Activated CD4-positive, CD25-positive, alpha-beta regulatory T cell treated with anti-CD3 and anti-CD28 coated beads, Interleukin-2, amount 50 U/mL, for 72 hours (primary cell): ENCODE measurements around the gene RIPOR3.
"Not testable (repeated sequence)": the region's sequence is repeated elsewhere in the genome, so short reads cannot be mapped to it uniquely, and the experiment has no call there.

Source experiments
- DNase-seq: peaks from one replicate; pipeline ENCODE4 v3.0.0; 2021

The RIPOR3 gene

DNA sequence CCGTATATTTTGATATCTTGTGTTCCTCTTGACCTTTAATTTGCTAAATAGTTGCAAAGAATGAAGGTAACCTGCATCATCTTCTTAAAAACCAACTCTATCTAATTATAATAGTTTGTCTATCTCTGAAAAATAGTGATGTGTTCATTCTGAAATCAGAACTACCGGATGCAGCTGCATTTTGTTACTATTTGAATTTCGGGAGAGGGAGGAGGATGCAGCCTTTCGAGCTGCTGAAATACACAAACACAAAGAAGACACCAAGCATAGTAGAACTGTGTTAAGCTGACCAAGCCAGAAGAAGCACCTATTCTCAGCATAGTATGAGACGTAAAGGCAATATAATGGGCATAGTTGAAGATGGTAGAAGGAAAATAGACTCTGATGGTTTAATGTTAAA is 148.0 kb downstream of the RIPOR3 start:
- DNase-seq, result no peak

GRCh38 chr20:50541606-50542041 is 149.7 kb downstream of the RIPOR3 start:
- DNase-seq, result no peak

GRCh38 chr20:50540620-50541605 is 150.4 kb downstream of the RIPOR3 start:
- no peak for DNase-seq

DNA sequence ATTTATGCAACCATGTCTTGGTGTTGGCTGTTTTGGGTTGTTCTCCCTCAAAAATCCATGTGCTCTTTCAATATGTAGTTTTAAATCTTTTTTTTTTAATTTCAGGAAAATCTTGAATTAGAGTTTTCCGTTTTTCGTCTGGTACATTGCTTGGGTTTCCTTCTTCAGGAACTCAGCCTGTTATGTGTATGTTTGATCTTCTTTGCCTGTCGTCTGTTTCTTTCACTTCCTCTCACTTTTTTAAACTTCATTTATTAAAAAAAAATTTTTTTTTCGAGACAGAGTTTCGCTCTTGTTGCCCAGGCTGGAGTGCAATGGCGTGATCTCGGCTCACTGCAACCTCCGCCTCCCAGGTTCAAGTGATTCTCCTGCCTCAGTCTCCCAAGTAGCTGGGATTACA is 151.5 kb downstream of the RIPOR3 start:
- not testable (repeated sequence) for DNase-seq

GRCh38 chr20:50538276-50538675 is 153.1 kb downstream of the RIPOR3 start:
- no peak for DNase-seq

GRCh38 chr20:50537546-50538201 is 153.7 kb downstream of the RIPOR3 start:
- no peak for DNase-seq

DNA sequence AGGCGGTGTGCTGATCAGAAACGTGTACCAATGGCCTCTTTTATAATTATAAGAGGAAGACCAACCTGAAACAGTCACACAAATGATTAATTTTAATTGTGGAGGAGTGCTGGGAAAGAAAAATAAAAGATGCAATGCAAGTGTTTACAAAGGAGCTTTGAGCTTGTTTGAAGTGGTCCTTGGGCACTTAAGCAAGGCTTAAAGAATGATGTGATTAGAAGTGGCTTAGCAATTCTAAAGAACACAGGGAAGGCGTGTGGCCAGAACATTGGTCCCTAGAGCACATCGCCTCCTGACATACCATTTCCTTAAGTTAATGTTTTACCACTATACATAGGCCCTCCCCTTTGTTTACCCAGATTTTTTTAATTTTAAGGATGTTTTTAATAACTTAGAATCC is 155.0 kb downstream of the RIPOR3 start:
- DNase-seq, result no peak
